K562 (cell line): ENCODE data around the gene CHD3. TPM values are rescaled to one million over a fixed set of nuclear protein-coding genes. Genes with fewer than 3 reads are reported as not detected.

Source experiments
- CBX3 ChIP-seq, 2 experiments: IDR thresholded peaks; 1 replicate in 1 of 2; 2 replicates in 1 of 2; pipeline ENCODE4 v1.6.1; 2012; ENCODE audit warnings: inconsistent platforms in 2 of 2, low read length in 2 of 2, borderline replicate concordance in 1 of 2, control low read depth in 1 of 2
- CREBBP ChIP-seq: IDR thresholded peaks from one replicate; pipeline ENCODE4 v1.6.1; 2012; ENCODE audit warnings: low read depth, mild to moderate bottlenecking, control low read depth, inconsistent platforms, low read length
- DPF2 ChIP-seq: fragments of 450-650 bp; IDR thresholded peaks from 2 replicates; pipeline ENCODE4 v1.6.1; 2016
- E2F1 ChIP-seq: sonication (generic); formaldehyde crosslinking; IDR thresholded peaks from 2 replicates; pipeline ENCODE4 v1.8.1; 2023; ENCODE audit warnings: mild to moderate bottlenecking, missing genetic modification reagents, moderate library complexity
- E2F8 ChIP-seq: fragments of 450-650 bp; IDR thresholded peaks from 2 replicates; pipeline ENCODE4 v1.7.1; 2018; ENCODE audit warnings: mild to moderate bottlenecking, low read depth; ENCODE audit not compliant: partially characterized antibody
- HIVEP1 ChIP-seq: fragments of 250-450 bp; sonication (Bioruptor Pico); IDR thresholded peaks from 2 replicates; pipeline ENCODE4 v1.4.0; 2020; ENCODE audit warnings: mild to moderate bottlenecking
- HMBOX1 ChIP-seq: sonication (generic); IDR thresholded peaks from 2 replicates; pipeline ENCODE4 v1.6.1; 2016
- HMG20B ChIP-seq: fragments of 250-450 bp; sonication (Bioruptor Pico); IDR thresholded peaks from 2 replicates; pipeline ENCODE4 v1.5.0; 2021; ENCODE audit warnings: mild to moderate bottlenecking
- NCOA4 ChIP-seq: fragments of 450-650 bp; IDR thresholded peaks from 2 replicates; pipeline ENCODE4 v1.6.1; 2018; ENCODE audit warnings: mild to moderate bottlenecking; ENCODE audit not compliant: partially characterized antibody
- NFRKB ChIP-seq: fragments of 450-650 bp; IDR thresholded peaks from 2 replicates; pipeline ENCODE4 v1.6.1; 2016; ENCODE audit warnings: low read depth
- NR3C1 ChIP-seq: sonication (generic); formaldehyde crosslinking; IDR thresholded peaks from 2 replicates; pipeline ENCODE4 v1.8.1; 2022; ENCODE audit warnings: missing genetic modification reagents
- NRF1 ChIP-seq, 2 experiments: fragments of 450-650 bp; IDR thresholded peaks in 1 of 2; conservative IDR thresholded peaks in 1 of 2; 2 replicates each; pipeline ENCODE4 v1.6.1; 2014; ENCODE audit warnings: mild to moderate bottlenecking in 2 of 2
- RBM15 ChIP-seq: fragments of 200-400 bp; formaldehyde crosslinking; IDR thresholded peaks from 2 replicates; pipeline ENCODE4 v1.6.1; 2018; ENCODE audit warnings: mild to moderate bottlenecking, low read length, moderate library complexity; ENCODE audit not compliant: insufficient read depth
- RBM22 ChIP-seq: fragments of 200-400 bp; formaldehyde crosslinking; IDR thresholded peaks from 2 replicates; pipeline ENCODE4 v1.6.1; 2018; ENCODE audit warnings: low read length, low read depth; ENCODE audit not compliant: poor library complexity, severe bottlenecking
- SIRT6 ChIP-seq: IDR thresholded peaks from one replicate; pipeline ENCODE4 v1.6.1; 2012; ENCODE audit warnings: low read depth, mild to moderate bottlenecking, control low read depth, inconsistent platforms, low read length, moderate library complexity
- SMARCA4 ChIP-seq: fragments of 450-650 bp; IDR thresholded peaks from 2 replicates; pipeline ENCODE4 v1.6.1; 2016
- ZBTB33 ChIP-seq: sonication (generic); formaldehyde crosslinking; IDR thresholded peaks from 2 replicates; pipeline ENCODE4 v1.8.1; 2023; ENCODE audit warnings: mild to moderate bottlenecking, missing genetic modification reagents
- ZFP36 ChIP-seq: fragments of 150-350 bp; IDR thresholded peaks from 2 replicates; pipeline ENCODE4 v1.6.1; 2018; ENCODE audit warnings: low read length, low read depth; ENCODE audit not compliant: partially characterized antibody
- ZNF239 ChIP-seq: fragments of 250-450 bp; sonication (Bioruptor Pico); IDR thresholded peaks from 2 replicates; pipeline ENCODE4 v1.4.0; 2020; ENCODE audit warnings: mild to moderate bottlenecking
- ZNF384 ChIP-seq: IDR thresholded peaks from 2 replicates; pipeline ENCODE4 v1.6.1; 2012; ENCODE audit warnings: low read depth, low read length, improper control_type of control experiment
- ZNF740 ChIP-seq, 3 experiments: fragments of 200-800 bp in 1 of 3; sonication (Bioruptor generic) in 1 of 3; sonication (generic) in 1 of 3; formaldehyde crosslinking in 1 of 3; IDR thresholded peaks; 2 replicates each; pipeline versions ENCODE4 v1.6.1 to v1.8.0; 2016 to 2022; ENCODE audit warnings: mild to moderate bottlenecking in 2 of 3, missing compliant biosample characterization in 2 of 3, missing genetic modification characterization in 2 of 3, missing genetic modification reagents in 1 of 3
- polyA plus RNA-seq, 8 experiments: library from polyadenylated mRNA; depleted of rRNA in 4 of 8; stranded (reverse) in 5 of 8; unstranded in 3 of 8; fragments of >200 nt; fragmentation: Nextera tagmentation in 2 of 8; fragmentation: Illumina TruSeq in 1 of 8; extraction: Ambion mirVana in 2 of 8; extraction: Trizol in 1 of 8; gene quantifications; 2 replicates each; pipeline versions ENCODE4 v1.2.1 to v1.2.3, GENCODE V29; 2011 to 2014; ENCODE audit warnings: inconsistent platforms in 1 of 8, missing spikeins in 1 of 8
- total RNA-seq, 7 experiments: library from RNA; depleted of rRNA in 6 of 7; stranded (reverse); fragments of >200 nt in 6 of 7; fragmentation: Illumina TruSeq in 2 of 7; extraction: Trizol in 2 of 7; gene quantifications; 2 replicates each; pipeline versions ENCODE4 v1.2.1 to v1.2.3, GENCODE V29; 2011 to 2021; ENCODE audit warnings: low replicate concordance in 1 of 7

Gene CHD3
- total and polyA plus RNA-seq, 9 of the 15 experiments (the other 6 are each of a cell fraction or from before 2014, with no cell fraction given) = 0.39 to 38.2 (median 21.2) TPM

GRCh38 chr17:7883781-7884386, 4.7 kb upstream of the CHD3 start (continued):
- no peak for TF ChIP-seq SIRT6
- no peak for TF ChIP-seq CREBBP
- no peak for TF ChIP-seq ZBTB33
- TF ChIP-seq NCOA4 = no peak
- TF ChIP-seq NRF1 (conservative IDR thresholded peaks at IDR 0.05 in 1 of 2, IDR thresholded peaks at IDR 0.05 in 1 of 2) = no peak
- peak; percentile 11; the same call in 1 of the 2 replicates for TF ChIP-seq ZNF384
- TF ChIP-seq ZNF239 (CRISPR knock-in tag) = no peak
- TF ChIP-seq E2F8 = no peak
- TF ChIP-seq NFRKB = peak; percentile 55; the same call in 1 of the 2 replicates
- TF ChIP-seq SMARCA4 = no peak
- TF ChIP-seq RBM15 = no peak
- TF ChIP-seq HMBOX1 = peak; percentile 83
- TF ChIP-seq NR3C1 (CRISPR knock-in tag) = no peak
- TF ChIP-seq RBM22 = no peak
- no peak for TF ChIP-seq HMG20B (CRISPR knock-in tag)
- TF ChIP-seq DPF2 = 0 out of 2 replicates have a peak, but pooled peaks have one; percentile 22
- TF ChIP-seq CBX3 (IDR thresholded peaks at IDR 0.05; ENCODE audit: borderline replicate concordance in 1 of 2, low read length in 2 of 2) = no peak
- no peak for TF ChIP-seq E2F1 (CRISPR knock-in tag)
- no peak for TF ChIP-seq ZFP36
- no peak for TF ChIP-seq HIVEP1 (CRISPR knock-in tag)
- TF ChIP-seq ZNF740 (CRISPR knock-in tag; IDR thresholded peaks at IDR 0.05) = peak; percentile 88
- TF ChIP-seq ZNF740 (tag; IDR thresholded peaks at IDR 0.05) = peak in 1 of 2 experiments; percentile 72; a peak in 2 of 4 replicates
